HG03175 (cell line): ENCODE measurements around the gene CDK17.
"Not testable (repeated sequence)": the region's sequence is repeated elsewhere in the genome, so short reads cannot be mapped to it uniquely, and the experiment has no call there.

Source experiments
- ATAC-seq: cut with Tn5 transposase; IDR thresholded peaks from one replicate; pipeline ENCODE4 v1.9.1; 2021; ENCODE audit warnings: mild to moderate bottlenecking, moderate library complexity; ENCODE audit not compliant: unreplicated experiment

Gene CDK17

GRCh38 chr12:96323906-96324305, 76.3 kb downstream of the CDK17 start:
- ATAC-seq = no peak

- ATAC-seq = no peak
Measured at GRCh38 chr12:96322720-96323119, 77.5 kb downstream of the CDK17 start.

DNA sequence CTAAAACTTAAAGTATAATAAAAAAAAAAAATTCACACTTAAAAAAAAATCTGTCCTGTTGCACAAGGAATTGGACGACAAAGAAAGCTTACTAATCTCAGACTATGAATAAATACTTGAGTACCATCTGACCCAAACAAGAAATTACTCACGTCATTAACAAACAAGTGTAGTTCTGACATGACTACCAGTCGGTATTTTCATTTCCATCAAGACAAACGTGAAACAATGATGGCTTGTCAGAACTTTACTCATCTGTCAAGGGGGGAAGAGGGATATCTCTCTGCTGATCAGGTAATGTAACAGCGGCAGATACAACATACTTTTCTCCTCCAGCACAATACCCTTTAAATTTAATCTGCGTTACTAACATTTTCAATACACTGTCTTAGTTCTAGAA, 78.3 kb downstream of the CDK17 start:
- ATAC-seq = no peak

DNA sequence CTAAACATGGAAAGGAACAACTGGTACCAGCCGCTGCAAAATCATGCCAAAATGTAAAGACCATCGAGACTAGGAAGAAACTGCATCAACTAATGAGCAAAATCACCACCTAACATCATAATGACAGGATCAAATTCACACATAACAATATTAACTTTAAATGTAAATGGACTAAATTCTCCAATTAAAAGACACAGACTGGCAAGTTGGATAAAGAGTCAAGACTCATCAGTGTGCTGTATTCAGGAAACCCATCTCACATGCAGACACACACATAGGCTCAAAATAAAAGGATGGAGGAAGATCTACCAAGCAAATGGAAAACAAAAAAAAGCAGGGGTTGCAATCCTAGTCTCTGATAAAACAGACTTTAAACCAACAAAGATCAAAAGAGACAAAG, 82.4 kb downstream of the CDK17 start:
- ATAC-seq = not testable (repeated sequence)

DNA sequence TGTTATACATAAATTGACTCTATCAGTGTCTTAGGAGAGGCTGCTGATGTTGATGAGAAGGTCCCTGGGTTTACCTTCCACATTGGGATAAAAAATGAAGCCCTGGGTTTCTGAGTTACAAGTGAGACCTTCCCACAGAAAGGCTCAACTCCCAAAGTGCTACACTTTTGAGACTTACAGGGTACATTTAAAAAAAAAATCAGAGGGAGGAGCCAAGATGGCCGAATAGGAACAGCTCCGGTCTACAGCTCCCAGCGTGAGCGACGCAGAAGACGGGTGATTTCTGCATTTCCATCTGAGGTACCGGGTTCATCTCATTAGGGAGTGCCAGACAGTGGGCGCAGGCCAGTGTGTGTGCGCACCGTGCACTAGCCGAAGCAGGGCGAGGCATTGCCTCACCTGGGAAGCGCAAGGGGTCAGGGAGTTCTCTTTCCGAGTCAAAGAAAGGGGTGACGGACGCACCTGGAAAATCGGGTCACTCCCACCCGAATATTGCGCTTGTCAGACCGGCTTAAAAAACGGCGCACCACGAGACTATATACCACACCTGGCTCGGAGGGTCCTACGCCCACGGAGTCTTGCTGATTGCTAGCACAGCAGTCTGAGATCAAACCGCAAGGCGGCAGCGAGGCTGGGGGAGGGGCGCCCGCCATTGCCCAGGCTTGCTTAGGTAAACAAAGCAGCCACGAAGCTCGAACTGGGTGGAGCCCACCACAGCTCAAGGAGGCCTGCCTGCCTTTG, 84.3 kb downstream of the CDK17 start:
- ATAC-seq = not testable (repeated sequence)

DNA sequence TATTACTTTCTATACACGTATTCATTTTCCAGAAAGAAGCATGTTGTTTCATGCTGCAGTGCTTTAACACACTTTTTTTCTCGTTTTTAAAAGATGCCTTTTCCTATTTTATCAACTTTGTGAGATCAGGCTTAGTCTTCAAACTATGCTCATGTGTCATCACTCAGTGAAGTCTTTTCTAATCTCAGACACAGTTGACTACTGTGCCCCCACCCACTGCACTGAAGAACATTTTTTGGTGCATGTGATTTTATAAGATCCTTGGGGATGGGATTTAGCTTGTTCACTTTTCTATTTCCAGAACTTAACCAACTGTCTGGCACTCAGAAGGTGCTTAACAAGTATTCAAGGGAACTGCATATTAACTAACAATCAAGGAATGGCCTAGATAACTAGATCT, 85.5 kb downstream of the CDK17 start:
- ATAC-seq = no peak

- ATAC-seq = no peak
Measured at GRCh38 chr12:96313606-96314005, 86.6 kb downstream of the CDK17 start.

DNA sequence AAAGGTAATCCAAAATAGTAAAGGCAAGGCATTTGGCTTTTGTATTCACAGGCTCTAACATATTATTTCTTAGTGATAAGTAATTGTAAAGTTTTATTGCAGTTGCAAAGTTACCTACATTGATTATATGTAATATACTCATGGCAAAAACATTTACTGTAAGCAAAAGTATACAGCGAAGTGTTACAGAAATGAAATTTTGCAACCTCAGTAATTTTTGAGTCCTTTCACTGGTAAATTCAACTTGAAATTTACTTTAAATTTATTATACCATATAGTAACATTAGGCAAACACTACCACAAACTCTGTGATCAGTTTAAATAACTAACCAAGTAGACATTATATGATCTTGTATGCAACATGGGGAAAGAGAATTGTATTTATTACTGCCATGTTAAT, 89.0 kb downstream of the CDK17 start:
- ATAC-seq = no peak

- no peak for ATAC-seq
Measured at GRCh38 chr12:96310067-96310466, 90.2 kb downstream of the CDK17 start.

GRCh38 chr12:96308881-96309280, 91.4 kb downstream of the CDK17 start:
- no peak for ATAC-seq

DNA sequence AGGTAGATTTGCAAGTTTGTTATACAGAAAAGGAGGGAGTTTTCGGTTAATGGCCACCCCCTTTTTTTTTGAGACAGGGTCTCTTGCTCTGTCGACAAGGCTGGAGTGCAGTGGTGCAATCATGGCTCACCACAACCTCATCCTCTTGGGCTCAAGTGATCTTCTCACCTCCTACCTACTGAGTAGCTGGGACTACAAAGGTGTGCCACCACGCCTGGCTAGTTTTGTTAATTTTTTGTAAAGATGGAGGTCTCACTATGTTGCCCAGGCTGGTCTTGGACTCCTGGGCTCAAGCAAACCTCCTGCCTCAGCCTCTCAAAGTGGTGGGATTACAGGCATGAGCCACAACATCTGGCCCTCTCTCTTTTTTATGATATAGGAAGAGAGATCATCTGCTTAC, 94.6 kb downstream of the CDK17 start:
- no peak for ATAC-seq

DNA sequence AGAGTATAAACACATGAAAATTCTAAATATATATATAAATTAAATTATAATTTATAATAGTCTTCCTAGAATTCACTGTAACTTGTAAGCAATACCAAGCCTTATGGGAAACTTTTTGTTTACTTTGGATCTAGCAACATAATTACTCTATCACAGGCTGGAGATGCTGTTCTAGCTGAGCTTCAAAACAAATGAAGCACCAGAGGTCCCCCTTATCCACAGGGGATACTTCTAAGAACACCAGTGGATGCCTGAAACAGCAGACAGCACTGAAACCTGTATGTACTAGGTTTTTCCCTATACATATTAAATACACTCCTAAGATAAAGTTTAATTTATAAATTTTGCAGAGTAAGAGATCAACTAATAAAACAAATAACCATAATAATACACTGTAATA, 96.6 kb downstream of the CDK17 start:
- ATAC-seq = no peak

DNA sequence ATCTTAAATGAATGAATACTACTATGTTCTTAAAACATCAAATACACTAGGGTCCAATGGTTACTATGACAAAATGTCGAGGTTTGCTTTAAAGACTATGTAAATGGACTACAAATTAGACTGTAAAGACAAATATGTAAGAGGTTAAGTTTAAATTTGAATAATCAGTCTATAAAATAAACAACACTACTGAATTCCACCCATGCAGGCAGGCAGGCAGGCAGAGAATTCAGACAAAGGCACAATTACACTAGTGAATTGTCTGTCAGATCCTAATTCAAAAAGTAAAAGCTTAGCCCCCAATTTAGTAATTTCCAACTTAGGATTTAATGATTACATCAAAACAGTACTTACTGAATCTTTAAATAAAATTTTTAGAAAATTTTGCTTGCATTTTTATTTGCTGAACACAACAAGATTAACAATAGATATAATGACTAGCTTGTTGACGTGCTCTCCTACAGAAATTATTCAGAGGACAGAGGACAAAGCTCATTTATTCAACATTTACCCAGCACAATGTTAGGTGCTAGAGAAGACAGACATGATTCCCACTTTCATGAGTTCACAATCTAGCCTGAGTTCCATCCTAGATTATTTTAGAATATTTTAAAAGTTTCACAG, 97.4 kb downstream of the CDK17 start:
- no peak for ATAC-seq

GRCh38 chr12:96301732-96302131, 98.5 kb downstream of the CDK17 start:
- ATAC-seq = no peak

- no peak for ATAC-seq
Measured at GRCh38 chr12:96300064-96300463, 100.2 kb downstream of the CDK17 start.

GRCh38 chr12:96297504-96297903, 102.7 kb downstream of the CDK17 start:
- ATAC-seq = no peak

DNA sequence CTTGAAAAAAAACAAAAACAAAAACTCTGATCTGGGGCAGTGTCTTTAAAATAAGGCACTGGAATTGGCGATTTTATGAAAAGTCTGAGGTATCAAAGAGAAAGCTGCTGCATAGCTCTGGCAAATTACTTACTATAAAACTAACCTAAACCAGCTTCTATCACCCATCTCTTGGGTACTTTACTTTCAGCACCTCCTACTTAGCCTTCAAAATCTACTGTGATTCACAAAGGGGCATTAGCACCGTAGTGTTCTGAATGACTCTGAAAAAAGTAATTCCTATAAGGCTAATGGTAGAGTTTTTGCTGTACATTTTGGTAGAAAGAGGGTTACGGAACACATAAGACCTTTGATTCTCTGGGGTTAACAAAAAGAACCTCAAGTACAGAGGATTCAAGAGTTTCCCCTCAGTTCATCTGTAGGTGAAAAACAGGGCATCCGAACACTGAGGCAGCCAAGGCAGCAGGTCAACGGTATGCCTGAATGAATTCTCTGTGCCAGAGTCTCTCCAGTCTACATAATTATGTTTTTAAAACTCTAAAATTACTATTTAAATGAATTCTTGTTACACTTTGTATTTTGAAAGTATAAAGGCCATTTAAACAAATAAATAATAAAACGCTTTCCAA, 104.6 kb downstream of the CDK17 start:
- ATAC-seq = no peak

GRCh38 chr12:96294831-96295230, 105.4 kb downstream of the CDK17 start:
- ATAC-seq = no peak

DNA sequence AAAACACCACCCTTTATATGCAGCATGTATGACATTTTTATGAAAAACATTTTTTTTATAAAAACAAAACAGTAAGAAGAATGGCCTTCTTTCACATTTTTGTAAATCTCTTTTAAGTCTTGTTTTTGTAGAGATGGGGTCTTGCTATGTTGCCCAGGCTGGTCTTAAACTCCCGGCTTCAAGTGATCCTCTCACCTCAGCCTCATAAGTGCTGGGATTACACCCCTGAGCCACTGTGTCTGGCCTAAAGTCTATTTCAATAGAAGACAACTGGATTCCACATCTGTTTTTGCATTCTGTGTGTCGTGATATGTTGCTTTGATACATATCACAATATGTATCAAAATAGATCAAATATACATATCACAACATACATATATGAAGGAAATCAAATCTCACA, 107.1 kb downstream of the CDK17 start:
- ATAC-seq = no peak

- ATAC-seq = no peak
Measured at GRCh38 chr12:96289067-96289466, 111.2 kb downstream of the CDK17 start.

GRCh38 chr12:96285158-96285557, 115.1 kb downstream of the CDK17 start:
- ATAC-seq = no peak

DNA sequence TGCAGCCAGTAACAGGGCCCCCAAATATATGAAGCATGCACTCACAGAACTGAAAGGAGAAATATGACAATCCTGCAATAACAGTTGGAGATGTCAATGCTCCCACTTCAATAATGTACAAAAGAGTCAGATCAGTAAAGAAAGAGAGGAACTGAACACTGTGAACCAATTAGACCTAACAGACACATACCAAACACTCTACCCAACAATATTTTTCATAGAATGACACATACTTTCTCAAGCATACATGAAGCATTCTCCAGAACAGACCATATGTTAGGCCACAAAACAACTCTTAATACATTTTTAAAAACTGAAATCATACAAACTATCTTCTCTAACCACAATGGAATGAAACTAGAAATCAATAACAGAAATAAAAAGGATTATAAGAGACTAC, 125.9 kb downstream of the CDK17 start:
- peak; percentile 41 for ATAC-seq
